C4-2B (cell line): ENCODE measurements around the gene LHX2.

Experiments
- H3K27ac ChIP-seq: fragments of 450-650 bp; 2 replicates; pipeline ENCODE4 v1.5.1; 2017
- CTCF ChIP-seq: fragments of 450-650 bp; conservative IDR thresholded peaks from 2 replicates; pipeline ENCODE4 v1.5.1; 2017; ENCODE audit warnings: mild to moderate bottlenecking
- ZFX ChIP-seq: fragments of 450-650 bp; IDR thresholded peaks from 2 replicates; pipeline ENCODE4 v1.6.1; 2017

Gene LHX2

GRCh38 chr9:124017051-124017928, 5.7 kb downstream of the LHX2 start:
- TF ChIP-seq ZFX (no peak), CTCF (no peak)
- no peak overlapping the region for H3K27ac ChIP-seq

- no peak overlapping the region for H3K27ac ChIP-seq
- TF ChIP-seq ZFX (no peak), CTCF (no peak)
Measured at GRCh38 chr9:124017929-124018729, 6.6 kb downstream of the LHX2 start.

GRCh38 chr9:124018730-124019697, 7.4 kb downstream of the LHX2 start:
- no peak overlapping the region for H3K27ac ChIP-seq
- TF ChIP-seq ZFX (no peak), CTCF (no peak)

- TF ChIP-seq CTCF = no peak
- TF ChIP-seq ZFX = no peak
- H3K27ac ChIP-seq = no peak overlapping the region
Measured at GRCh38 chr9:124019771-124020519, 8.4 kb downstream of the LHX2 start.

- TF ChIP-seq ZFX = no peak
- TF ChIP-seq CTCF = no peak
- no peak overlapping the region for H3K27ac ChIP-seq
Measured at GRCh38 chr9:124020520-124021384, 9.2 kb downstream of the LHX2 start.

- H3K27ac ChIP-seq = no peak overlapping the region
- TF ChIP-seq CTCF = no peak
- no peak for TF ChIP-seq ZFX
Measured at GRCh38 chr9:124021385-124021769, 9.8 kb downstream of the LHX2 start.
